GM23338 (cell line): ENCODE measurements around the gene NAALADL2.

Source experiments
- CTCF ChIP-seq, 2 experiments: fragments of 200-600 bp in 1 of 2; sonication (generic) in 1 of 2; conservative IDR thresholded peaks; 2 replicates each; pipeline versions ENCODE4 v1.5.1 to v1.6.1; 2016 to 2017; ENCODE audit warnings: antibody characterized with exemption in 2 of 2, low read depth in 2 of 2, mild to moderate bottlenecking in 2 of 2, moderate library complexity in 1 of 2
- EZH2 ChIP-seq: fragments of 200-600 bp; sonication (generic); IDR thresholded peaks from one replicate; pipeline ENCODE4 v1.8.0; 2017; ENCODE audit warnings: antibody characterized with exemption, mild to moderate bottlenecking, low read depth; ENCODE audit not compliant: unreplicated experiment
- EZH2phosphoT487 ChIP-seq: fragments of 200-600 bp; sonication (generic); IDR thresholded peaks from one replicate; pipeline ENCODE4 v1.8.1; 2018; ENCODE audit warnings: antibody characterized with exemption; ENCODE audit not compliant: unreplicated experiment
- NANOG ChIP-seq: IDR thresholded peaks from 2 replicates; pipeline ENCODE4 v1.6.1; 2016; ENCODE audit warnings: antibody characterized with exemption, borderline replicate concordance
- POLR2AphosphoS5 ChIP-seq: IDR thresholded peaks from 2 replicates; pipeline ENCODE4 v1.6.1; 2016; ENCODE audit warnings: antibody characterized with exemption, low read depth
- REST ChIP-seq: IDR thresholded peaks from one replicate; pipeline ENCODE4 v1.6.1; 2018; ENCODE audit warnings: antibody characterized with exemption; ENCODE audit not compliant: unreplicated experiment
- ZNF114 ChIP-seq: fragments of 250-450 bp; sonication (Bioruptor Pico); IDR thresholded peaks from 2 replicates; pipeline ENCODE4 v1.5.0; 2020; ENCODE audit warnings: mild to moderate bottlenecking, moderate library complexity
- TF ChIP-seq, protein P1 (sequence below): fragments of 250-450 bp; sonication (Bioruptor Pico); IDR thresholded peaks from 2 replicates; pipeline ENCODE4 v1.5.0; 2020; ENCODE audit warnings: mild to moderate bottlenecking, moderate library complexity

DNA sequence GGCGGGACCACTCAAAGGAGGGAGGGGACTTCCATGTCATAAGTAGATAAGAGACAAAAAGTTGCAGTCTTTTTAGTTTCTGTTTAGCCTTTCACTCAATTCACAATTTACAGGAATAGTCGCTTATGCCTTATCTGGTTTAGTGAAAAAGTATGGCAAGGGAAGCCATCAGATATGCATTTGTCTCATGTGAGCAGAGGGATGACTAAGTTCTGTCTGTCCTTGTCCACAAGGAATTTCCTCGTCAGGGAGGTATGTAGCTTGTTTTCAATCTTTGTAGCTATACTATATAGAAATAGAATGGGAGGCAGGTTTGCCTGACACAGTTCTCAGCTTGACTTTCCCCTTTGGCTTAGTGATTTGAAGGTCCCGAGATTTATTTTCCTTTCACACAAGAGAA is 882.8 kb downstream of the NAALADL2 start:
- TF ChIP-seq EZH2phosphoT487 (no peak), CTCF (conservative IDR thresholded peaks at IDR 0.05; ENCODE audit: low read depth in 2 of 2) (no peak), EZH2 (no peak), POLR2AphosphoS5 (no peak), ZNF114 (no peak), NANOG (no peak), REST (no peak)
- TF ChIP-seq, protein P1, sequence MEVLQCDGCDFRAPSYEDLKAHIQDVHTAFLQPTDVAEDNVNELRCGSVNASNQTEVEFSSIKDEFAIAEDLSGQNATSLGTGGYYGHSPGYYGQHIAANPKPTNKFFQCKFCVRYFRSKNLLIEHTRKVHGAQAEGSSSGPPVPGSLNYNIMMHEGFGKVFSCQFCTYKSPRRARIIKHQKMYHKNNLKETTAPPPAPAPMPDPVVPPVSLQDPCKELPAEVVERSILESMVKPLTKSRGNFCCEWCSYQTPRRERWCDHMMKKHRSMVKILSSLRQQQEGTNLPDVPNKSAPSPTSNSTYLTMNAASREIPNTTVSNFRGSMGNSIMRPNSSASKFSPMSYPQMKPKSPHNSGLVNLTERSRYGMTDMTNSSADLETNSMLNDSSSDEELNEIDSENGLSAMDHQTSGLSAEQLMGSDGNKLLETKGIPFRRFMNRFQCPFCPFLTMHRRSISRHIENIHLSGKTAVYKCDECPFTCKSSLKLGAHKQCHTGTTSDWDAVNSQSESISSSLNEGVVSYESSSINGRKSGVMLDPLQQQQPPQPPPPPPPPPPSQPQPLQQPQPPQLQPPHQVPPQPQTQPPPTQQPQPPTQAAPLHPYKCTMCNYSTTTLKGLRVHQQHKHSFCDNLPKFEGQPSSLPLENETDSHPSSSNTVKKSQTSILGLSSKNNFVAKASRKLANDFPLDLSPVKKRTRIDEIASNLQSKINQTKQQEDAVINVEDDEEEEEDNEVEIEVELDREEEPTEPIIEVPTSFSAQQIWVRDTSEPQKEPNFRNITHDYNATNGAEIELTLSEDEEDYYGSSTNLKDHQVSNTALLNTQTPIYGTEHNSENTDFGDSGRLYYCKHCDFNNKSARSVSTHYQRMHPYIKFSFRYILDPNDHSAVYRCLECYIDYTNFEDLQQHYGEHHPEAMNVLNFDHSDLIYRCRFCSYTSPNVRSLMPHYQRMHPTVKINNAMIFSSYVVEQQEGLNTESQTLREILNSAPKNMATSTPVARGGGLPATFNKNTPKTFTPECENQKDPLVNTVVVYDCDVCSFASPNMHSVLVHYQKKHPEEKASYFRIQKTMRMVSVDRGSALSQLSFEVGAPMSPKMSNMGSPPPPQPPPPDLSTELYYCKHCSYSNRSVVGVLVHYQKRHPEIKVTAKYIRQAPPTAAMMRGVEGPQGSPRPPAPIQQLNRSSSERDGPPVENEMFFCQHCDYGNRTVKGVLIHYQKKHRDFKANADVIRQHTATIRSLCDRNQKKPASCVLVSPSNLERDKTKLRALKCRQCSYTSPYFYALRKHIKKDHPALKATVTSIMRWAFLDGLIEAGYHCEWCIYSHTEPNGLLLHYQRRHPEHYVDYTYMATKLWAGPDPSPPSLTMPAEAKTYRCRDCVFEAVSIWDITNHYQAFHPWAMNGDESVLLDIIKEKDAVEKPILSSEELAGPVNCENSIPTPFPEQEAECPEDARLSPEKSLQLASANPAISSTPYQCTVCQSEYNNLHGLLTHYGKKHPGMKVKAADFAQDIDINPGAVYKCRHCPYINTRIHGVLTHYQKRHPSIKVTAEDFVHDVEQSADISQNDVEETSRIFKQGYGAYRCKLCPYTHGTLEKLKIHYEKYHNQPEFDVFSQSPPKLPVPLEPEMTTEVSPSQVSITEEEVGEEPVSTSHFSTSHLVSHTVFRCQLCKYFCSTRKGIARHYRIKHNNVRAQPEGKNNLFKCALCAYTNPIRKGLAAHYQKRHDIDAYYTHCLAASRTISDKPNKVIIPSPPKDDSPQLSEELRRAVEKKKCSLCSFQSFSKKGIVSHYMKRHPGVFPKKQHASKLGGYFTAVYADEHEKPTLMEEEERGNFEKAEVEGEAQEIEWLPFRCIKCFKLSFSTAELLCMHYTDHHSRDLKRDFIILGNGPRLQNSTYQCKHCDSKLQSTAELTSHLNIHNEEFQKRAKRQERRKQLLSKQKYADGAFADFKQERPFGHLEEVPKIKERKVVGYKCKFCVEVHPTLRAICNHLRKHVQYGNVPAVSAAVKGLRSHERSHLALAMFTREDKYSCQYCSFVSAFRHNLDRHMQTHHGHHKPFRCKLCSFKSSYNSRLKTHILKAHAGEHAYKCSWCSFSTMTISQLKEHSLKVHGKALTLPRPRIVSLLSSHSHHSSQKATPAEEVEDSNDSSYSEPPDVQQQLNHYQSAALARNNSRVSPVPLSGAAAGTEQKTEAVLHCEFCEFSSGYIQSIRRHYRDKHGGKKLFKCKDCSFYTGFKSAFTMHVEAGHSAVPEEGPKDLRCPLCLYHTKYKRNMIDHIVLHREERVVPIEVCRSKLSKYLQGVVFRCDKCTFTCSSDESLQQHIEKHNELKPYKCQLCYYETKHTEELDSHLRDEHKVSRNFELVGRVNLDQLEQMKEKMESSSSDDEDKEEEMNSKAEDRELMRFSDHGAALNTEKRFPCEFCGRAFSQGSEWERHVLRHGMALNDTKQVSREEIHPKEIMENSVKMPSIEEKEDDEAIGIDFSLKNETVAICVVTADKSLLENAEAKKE (CRISPR knock-in tag), result no peak
